CD4-positive, alpha-beta T cell treated with Interleukin-17A for 4 hours (primary cell): Measurements from ENCODE around the gene ZNF730.
"Not testable (repeated sequence)": the region's sequence is repeated elsewhere in the genome, so short reads cannot be mapped to it uniquely, and the experiment has no call there.

ENCODE experiments used
- DNase-seq: peaks from one replicate; pipeline ENCODE4 v3.0.0-alpha.2; 2020; ENCODE audit warnings: mixed read lengths

ZNF730 gene

GRCh38 chr19:23116802-23117571, at the start of gene ZNF730:
Gene ZNF730 (plus strand): TSS chr19:23117025. CDS start chr19:23117174, 149 bp downstream.
- peak; percentile 24 for DNase-seq

- DNase-seq: no peak
These were observed 46.3 kb upstream of the ZNF730 start for GRCh38 chr19:23070353-23071146.

GRCh38 chr19:23071147-23071511, 45.7 kb upstream of the ZNF730 start:
- DNase-seq: no peak

- no peak for DNase-seq
These were observed 41.6 kb upstream of the ZNF730 start for GRCh38 chr19:23075031-23075733.

GRCh38 chr19:23077776-23078175, 39.0 kb upstream of the ZNF730 start:
- DNase-seq: not testable (repeated sequence)

GRCh38 chr19:23093832-23094231, 23.0 kb upstream of the ZNF730 start:
- DNase-seq: no peak

GRCh38 chr19:23095418-23095817, 21.4 kb upstream of the ZNF730 start:
- DNase-seq: no peak

GRCh38 chr19:23098286-23098685, 18.5 kb upstream of the ZNF730 start:
- DNase-seq: no peak

GRCh38 chr19:23098988-23099387, 17.8 kb upstream of the ZNF730 start:
- DNase-seq: no peak

- no peak for DNase-seq
These were observed 16.9 kb upstream of the ZNF730 start for GRCh38 chr19:23099966-23100365.

GRCh38 chr19:23101241-23101640, 15.6 kb upstream of the ZNF730 start:
- no peak for DNase-seq

- no peak for DNase-seq
These were observed 1.6 kb downstream of the ZNF730 start for GRCh38 chr19:23118400-23118799.

- not testable (repeated sequence) for DNase-seq
These were observed 17.4 kb downstream of the ZNF730 start for GRCh38 chr19:23134211-23134610.

GRCh38 chr19:23145617-23146415, 29.0 kb downstream of the ZNF730 start:
- no peak for DNase-seq

GRCh38 chr19:23160766-23161165, 43.9 kb downstream of the ZNF730 start:
- no peak for DNase-seq

GRCh38 chr19:23168286-23168685, 51.5 kb downstream of the ZNF730 start:
- DNase-seq: not testable (repeated sequence)

- DNase-seq: no peak
These were observed 66.4 kb downstream of the ZNF730 start for GRCh38 chr19:23183251-23183650.

- no peak for DNase-seq
These were observed 73.5 kb downstream of the ZNF730 start for GRCh38 chr19:23190341-23190740.
